K562 (cell line): ENCODE measurements around the gene ROM1. TPM values are rescaled to one million over a fixed set of nuclear protein-coding genes. Genes with fewer than 3 reads are reported as not detected.
A peak's percentile ranks its signal among the peaks of the same experiment; 100 is the strongest.

ENCODE experiments used
- AFF4 ChIP-seq: sonication (generic); formaldehyde crosslinking; IDR thresholded peaks from 2 replicates; pipeline ENCODE4 v1.8.0; 2023; ENCODE audit warnings: mild to moderate bottlenecking, missing genetic modification reagents
- CHAMP1 ChIP-seq: fragments of 450-650 bp; IDR thresholded peaks from 2 replicates; pipeline ENCODE4 v1.6.1; 2016; ENCODE audit warnings: mild to moderate bottlenecking
- E2F4 ChIP-seq: sonication (generic); formaldehyde crosslinking; IDR thresholded peaks from 2 replicates; pipeline ENCODE4 v1.8.0; 2022; ENCODE audit warnings: mild to moderate bottlenecking, low read depth, missing genetic modification reagents
- ELK3 ChIP-seq: fragments of 450-650 bp; formaldehyde crosslinking; IDR thresholded peaks from 2 replicates; pipeline ENCODE4 v1.4.0; 2020; ENCODE audit warnings: mild to moderate bottlenecking
- ERF ChIP-seq: fragments of 450-650 bp; formaldehyde crosslinking; IDR thresholded peaks from 2 replicates; pipeline ENCODE4 v1.4.0; 2020; ENCODE audit warnings: mild to moderate bottlenecking, mixed read lengths
- KDM5B ChIP-seq: fragments of 200-600 bp; sonication (generic); IDR thresholded peaks from 2 replicates; pipeline ENCODE4 v1.6.1; 2012; ENCODE audit warnings: low read depth, mild to moderate bottlenecking, moderate library complexity, low read length, control low read depth, inconsistent platforms; ENCODE audit not compliant: insufficient replicate concordance
- KHSRP ChIP-seq: fragments of 450-650 bp; IDR thresholded peaks from 2 replicates; pipeline ENCODE4 v1.6.1; 2017
- RB1 ChIP-seq: fragments of 450-650 bp; IDR thresholded peaks from 2 replicates; pipeline ENCODE4 v1.6.1; 2017; ENCODE audit warnings: low read depth, mild to moderate bottlenecking
- SAFB2 ChIP-seq: fragments of 200-400 bp; formaldehyde crosslinking; IDR thresholded peaks from 2 replicates; pipeline ENCODE4 v1.6.1; 2018; ENCODE audit warnings: borderline replicate concordance, low read length, low read depth, moderate library complexity; ENCODE audit not compliant: severe bottlenecking
- SIRT6 ChIP-seq: IDR thresholded peaks from one replicate; pipeline ENCODE4 v1.6.1; 2012; ENCODE audit warnings: low read depth, mild to moderate bottlenecking, control low read depth, inconsistent platforms, low read length, moderate library complexity
- SPI1 ChIP-seq: IDR thresholded peaks from 2 replicates; pipeline ENCODE4 v1.6.1; 2011; ENCODE audit warnings: low read depth, low read length, control low read depth, borderline replicate concordance
- TAF15 ChIP-seq: fragments of 200-400 bp; formaldehyde crosslinking; IDR thresholded peaks from 2 replicates; pipeline ENCODE4 v1.6.1; 2017; ENCODE audit warnings: mild to moderate bottlenecking, low read depth, low read length, moderate library complexity
- TCFL5 ChIP-seq: fragments of 250-450 bp; sonication (Bioruptor Pico); conservative IDR thresholded peaks from 2 replicates; pipeline ENCODE4 v1.6.1; 2021; ENCODE audit warnings: mild to moderate bottlenecking, moderate library complexity, matching md5 sums
- TEAD4 ChIP-seq, 2 experiments: sonication (generic) in 1 of 2; formaldehyde crosslinking in 1 of 2; IDR thresholded peaks; 2 replicates each; pipeline versions ENCODE4 v1.6.1 to v1.8.0; 2012 to 2022; ENCODE audit warnings: borderline replicate concordance in 1 of 2, inconsistent platforms in 1 of 2, low read length in 1 of 2, mild to moderate bottlenecking in 1 of 2, missing genetic modification reagents in 1 of 2
- ZNF512 ChIP-seq: IDR thresholded peaks from 2 replicates; pipeline ENCODE4 v1.6.1; 2016; ENCODE audit warnings: missing genetic modification characterization, missing compliant biosample characterization
- polyA plus RNA-seq, 8 experiments: library from polyadenylated mRNA; depleted of rRNA in 4 of 8; stranded (reverse) in 5 of 8; unstranded in 3 of 8; fragments of >200 nt; fragmentation: Nextera tagmentation in 2 of 8; fragmentation: Illumina TruSeq in 1 of 8; extraction: Ambion mirVana in 2 of 8; extraction: Trizol in 1 of 8; gene quantifications; 2 replicates each; pipeline versions ENCODE4 v1.2.1 to v1.2.3, GENCODE V29; 2011 to 2014; ENCODE audit warnings: inconsistent platforms in 1 of 8, missing spikeins in 1 of 8
- total RNA-seq, 7 experiments: library from RNA; depleted of rRNA in 6 of 7; stranded (reverse); fragments of >200 nt in 6 of 7; fragmentation: Illumina TruSeq in 2 of 7; extraction: Trizol in 2 of 7; gene quantifications; 2 replicates each; pipeline versions ENCODE4 v1.2.1 to v1.2.3, GENCODE V29; 2011 to 2021; ENCODE audit warnings: low replicate concordance in 1 of 7

ROM1 gene
- total and polyA plus RNA-seq, 9 of the 15 experiments (the other 6 are each of a cell fraction or from before 2014, with no cell fraction given), result 0.75 to 4.0 (median 2.6) TPM

DNA sequence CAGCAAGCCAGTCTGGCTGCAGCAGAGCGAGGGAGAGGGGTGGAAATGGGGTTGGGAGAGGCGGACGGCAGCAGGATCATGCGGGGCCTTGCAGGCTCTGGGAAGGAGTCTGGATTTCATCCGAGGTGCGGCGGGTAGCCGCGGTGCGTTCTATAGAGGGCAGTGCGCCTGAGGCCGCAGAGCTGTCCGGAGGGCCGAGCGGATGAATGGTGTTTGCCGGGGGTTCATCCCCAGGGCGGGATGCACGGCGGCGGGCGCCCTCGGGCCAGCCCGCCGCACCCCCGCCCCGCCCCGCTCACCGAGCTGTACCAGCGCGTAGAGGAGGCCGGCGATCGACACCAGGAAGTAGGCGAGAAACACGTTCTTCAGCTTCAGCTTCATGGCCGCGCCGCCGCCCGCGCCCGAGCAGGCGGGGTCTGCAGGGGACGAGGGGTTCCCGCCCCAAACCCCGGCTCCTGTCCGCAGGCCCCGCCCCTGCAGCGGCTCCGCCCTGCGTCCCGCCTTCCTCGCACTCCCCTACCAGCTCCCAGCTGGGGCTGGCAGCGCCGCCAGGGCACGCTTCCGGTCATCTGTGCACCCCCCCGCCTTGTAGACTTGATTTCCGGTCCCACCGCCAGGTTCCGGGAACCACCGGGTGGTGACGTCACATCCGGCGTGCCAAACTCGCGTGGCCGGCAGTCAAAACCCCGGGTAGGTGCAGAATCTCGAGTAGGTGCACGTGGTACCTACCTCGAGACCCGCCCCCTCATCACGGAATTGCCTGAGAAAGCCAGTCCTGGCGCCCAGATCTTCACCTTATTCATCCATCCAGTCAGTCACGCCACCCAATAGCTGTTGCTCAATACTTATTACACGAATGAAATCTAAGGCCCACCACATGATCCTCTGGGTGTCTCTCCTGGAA, 8.8 kb downstream of the ROM1 start, which contains the start of gene B3GAT3 (continued):
- TF ChIP-seq SIRT6 (no peak), E2F4 (peak; percentile 59; the same call in 1 of the 2 replicates), SAFB2 (no peak), CHAMP1 (no peak), RB1 (peak; percentile 68), ZNF512 (tag) (no peak), KDM5B (peak; percentile 50), KHSRP (peak; percentile 88), AFF4 (CRISPR knock-in tag) (no peak), SPI1 (no peak), ELK3 (CRISPR knock-in tag) (no peak), TEAD4 (IDR thresholded peaks at IDR 0.05; ENCODE audit: low read length) (peak; percentile 41; the same call in 1 of the 2 replicates), TEAD4 (CRISPR knock-in tag; IDR thresholded peaks at IDR 0.05; ENCODE audit: borderline replicate concordance) (no peak), TAF15 (no peak), ERF (CRISPR knock-in tag) (no peak), TCFL5 (CRISPR knock-in tag) (no peak)
